RWPE1 (cell line): ENCODE results near the gene PEAK1.

Experiments
- CTCF ChIA-PET: fragments of 350-600 bp; sonication (Branson Sonifier 250); formaldehyde crosslinking; extraction: SDS; loops from one replicate; lab custom pipeline; 2021; lab: Yijun Ruan, JAX
- POLR2A ChIA-PET: fragments of 400-600 bp; formaldehyde crosslinking; extraction: SDS; loops from one replicate; lab custom pipeline; 2020; ENCODE audit warnings: antibody characterized with exemption; ENCODE audit not compliant: low non-redundant PET; lab: Yijun Ruan, JAX
- DNase-seq: peaks from one replicate; pipeline ENCODE4 v3.0.0; 2012; ENCODE audit warnings: low spot score
- H3K27ac ChIP-seq: fragments of 450-650 bp; 2 replicates; pipeline ENCODE4 v1.5.1; 2017
- TF ChIP-seq, protein P1 (sequence below): fragments of 450-650 bp; conservative IDR thresholded peaks from 2 replicates; pipeline ENCODE4 v1.5.1; 2017; ENCODE audit warnings: low read depth, mild to moderate bottlenecking

PEAK1 gene

DNA sequence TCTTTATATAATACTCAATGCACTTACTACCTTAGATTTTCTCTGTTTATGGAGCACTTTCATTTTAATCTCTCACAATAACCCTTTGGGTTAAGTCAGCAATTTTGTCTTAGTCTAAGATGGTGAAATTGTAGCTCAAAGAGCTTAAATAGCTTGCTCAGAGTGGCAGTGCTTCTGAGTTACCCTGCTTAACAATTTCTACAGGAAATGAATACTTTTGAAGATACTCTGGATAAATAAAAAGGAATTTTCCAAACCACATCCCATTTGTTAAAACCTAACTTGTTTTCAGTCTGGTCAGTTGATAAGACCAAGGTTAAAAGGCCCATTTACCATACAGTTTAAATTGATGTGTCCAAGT, 38.0 kb upstream of the PEAK1 start:
- ChIA-PET CTCF (no interaction called here), POLR2A (no interaction called here)
- TF ChIP-seq, protein P1, sequence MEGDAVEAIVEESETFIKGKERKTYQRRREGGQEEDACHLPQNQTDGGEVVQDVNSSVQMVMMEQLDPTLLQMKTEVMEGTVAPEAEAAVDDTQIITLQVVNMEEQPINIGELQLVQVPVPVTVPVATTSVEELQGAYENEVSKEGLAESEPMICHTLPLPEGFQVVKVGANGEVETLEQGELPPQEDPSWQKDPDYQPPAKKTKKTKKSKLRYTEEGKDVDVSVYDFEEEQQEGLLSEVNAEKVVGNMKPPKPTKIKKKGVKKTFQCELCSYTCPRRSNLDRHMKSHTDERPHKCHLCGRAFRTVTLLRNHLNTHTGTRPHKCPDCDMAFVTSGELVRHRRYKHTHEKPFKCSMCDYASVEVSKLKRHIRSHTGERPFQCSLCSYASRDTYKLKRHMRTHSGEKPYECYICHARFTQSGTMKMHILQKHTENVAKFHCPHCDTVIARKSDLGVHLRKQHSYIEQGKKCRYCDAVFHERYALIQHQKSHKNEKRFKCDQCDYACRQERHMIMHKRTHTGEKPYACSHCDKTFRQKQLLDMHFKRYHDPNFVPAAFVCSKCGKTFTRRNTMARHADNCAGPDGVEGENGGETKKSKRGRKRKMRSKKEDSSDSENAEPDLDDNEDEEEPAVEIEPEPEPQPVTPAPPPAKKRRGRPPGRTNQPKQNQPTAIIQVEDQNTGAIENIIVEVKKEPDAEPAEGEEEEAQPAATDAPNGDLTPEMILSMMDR: no peak
- no peak overlapping the region for H3K27ac ChIP-seq
- no peak for DNase-seq

DNA sequence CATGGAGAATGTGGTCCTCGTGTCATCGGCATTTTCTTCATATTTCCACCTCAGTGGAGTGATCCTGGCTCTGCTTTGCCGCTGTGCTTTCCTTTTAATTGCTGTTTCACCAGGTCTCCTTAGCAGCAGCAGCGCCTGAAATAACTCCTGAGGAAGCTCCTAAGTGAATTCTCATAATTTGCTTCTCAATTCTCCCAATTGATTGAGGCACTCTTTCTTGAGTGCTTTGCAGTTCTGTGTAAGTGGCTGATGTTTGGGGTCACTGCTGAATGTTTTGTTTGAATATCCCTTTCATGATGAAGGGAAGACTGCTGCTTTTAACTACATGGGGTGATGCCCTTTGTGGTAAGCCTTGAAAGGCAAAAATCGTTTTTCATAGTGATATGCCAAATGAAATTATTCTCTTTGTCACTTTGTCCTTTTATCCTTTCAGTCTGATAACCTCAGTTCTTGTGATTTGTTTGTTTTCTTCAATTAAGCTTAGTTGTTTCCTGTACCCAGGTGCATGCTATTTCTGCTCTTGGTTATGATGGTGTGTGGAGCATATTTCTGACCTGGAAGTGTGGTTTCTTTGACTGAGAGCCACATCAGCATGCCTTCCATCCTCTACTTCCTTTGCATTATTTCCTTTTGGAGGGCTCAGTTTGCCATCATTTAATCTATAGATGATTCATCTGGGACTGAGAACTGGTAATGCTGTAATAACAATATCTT, 37.4 kb upstream of the PEAK1 start:
- POLR2A ChIA-PET: no interaction called here
- DNase-seq: no peak
- no peak overlapping the region for H3K27ac ChIP-seq
- TF ChIP-seq, protein P1: no peak
- CTCF ChIA-PET: no interaction called here

DNA sequence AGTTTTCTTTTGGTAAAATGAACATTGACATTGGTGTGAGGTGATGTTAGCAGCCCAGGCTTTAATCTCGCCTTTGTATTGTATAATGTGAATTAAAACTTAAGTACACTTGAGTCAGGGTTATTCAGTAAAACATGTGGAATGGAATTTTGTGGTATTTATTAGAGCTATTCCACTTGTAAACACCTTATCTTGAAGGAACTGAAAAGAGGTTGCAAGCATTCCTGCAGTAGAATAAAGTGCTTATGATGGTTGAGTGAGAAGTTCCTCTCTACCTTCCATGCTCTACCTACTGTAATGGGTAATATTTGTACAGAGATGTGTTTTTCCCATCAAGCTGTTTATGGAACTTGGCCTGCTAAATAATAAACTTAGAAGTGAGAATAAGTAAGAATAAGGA, 36.8 kb upstream of the PEAK1 start:
- TF ChIP-seq, protein P1: no peak
- CTCF ChIA-PET: no interaction called here
- no peak overlapping the region for H3K27ac ChIP-seq
- no peak for DNase-seq
- POLR2A ChIA-PET: no interaction called here

DNA sequence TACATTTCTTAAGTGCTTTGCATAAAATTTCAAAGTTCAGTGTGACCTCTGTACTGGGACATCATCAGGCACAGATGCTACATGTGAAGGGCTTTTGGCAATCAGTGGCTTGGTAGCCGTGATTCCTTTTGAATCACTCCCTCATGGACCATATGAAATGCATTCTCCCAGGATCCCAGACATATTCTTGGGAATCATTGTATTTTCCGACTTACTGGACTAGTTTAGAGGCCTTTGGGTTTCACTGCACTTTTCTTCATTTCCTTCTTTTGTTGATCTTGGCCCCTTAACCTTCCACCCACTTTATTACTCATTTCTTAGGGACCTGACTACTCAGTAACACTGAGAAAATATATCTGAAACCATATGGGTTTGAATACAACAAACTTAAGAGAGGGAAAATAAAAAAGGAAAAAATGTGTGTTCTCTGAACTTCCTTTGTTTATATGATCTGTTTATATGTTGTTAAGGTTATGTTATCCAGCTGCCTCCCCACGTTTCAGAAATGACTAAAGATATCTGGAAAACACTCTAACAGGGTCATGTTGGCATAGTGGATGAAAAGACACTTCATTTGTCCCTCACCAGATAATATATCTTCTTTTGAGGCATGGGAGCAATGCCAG, 35.9 kb upstream of the PEAK1 start:
- ChIA-PET POLR2A (no interaction called here), CTCF (no interaction called here)
- TF ChIP-seq, protein P1: no peak
- H3K27ac ChIP-seq: no peak overlapping the region
- no peak for DNase-seq

DNA sequence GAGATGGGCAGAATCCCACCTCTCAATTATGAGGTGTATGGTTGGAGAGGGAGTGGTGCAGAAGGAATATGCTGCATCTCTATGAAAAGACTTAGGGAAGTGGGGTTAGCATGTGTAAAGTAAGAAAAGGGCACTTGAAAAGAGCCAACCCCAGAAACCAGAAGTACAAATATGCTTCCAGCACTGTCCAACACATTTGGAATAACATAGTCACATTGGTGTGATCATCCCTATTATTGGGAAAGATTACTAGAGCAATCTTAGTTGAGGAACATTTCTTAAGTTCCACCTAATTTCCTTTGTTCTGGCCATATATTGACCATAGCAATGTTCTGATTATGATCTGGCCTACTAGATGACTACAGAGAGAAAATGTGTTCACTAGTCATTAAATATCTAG, 35.0 kb upstream of the PEAK1 start:
- POLR2A ChIA-PET: no interaction called here
- no peak overlapping the region for H3K27ac ChIP-seq
- TF ChIP-seq, protein P1: no peak

DNA sequence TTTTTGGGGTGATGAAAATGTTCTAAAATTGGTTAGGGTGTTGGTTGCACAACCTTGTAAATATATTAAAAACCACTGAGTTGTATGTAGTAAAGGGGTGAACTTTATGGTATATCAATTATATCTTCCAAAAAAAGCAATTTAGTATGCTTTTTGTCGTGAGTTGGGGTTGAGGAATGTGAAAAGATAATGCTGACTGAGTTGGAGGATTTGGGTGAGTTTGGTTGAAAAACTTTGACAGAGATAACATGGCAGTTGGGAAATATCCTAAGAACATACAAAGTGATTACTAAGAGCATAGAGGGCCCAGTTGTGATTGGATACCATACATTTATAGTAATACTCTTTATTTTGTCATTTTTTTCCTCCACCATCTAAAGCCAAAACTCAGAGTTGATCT, 34.4 kb upstream of the PEAK1 start:
- TF ChIP-seq, protein P1: no peak
- no peak overlapping the region for H3K27ac ChIP-seq
- ChIA-PET CTCF (interaction anchor here (1.0 kb wide), 1 partner anchor 89 kb away, joined by 4 read pairs; no protein-coding TSS in a partner anchor), POLR2A (no interaction called here)
- DNase-seq: no peak

More for the DNA sequence above, 35.0 kb upstream of the PEAK1 start:
- CTCF ChIA-PET: interaction anchor here (1.0 kb wide), 1 partner anchor 88 kb away, joined by 4 read pairs; no protein-coding TSS in a partner anchor
- no peak for DNase-seq
